Testis (tissue), 3 donors: Measurements from ENCODE around the gene BRD9. TPM values are rescaled to one million over a fixed set of nuclear protein-coding genes. Genes with fewer than 3 reads are reported as not detected.
A peak's percentile ranks its signal among the peaks of the same experiment; 100 is the strongest.
"Not testable (repeated sequence)": the region's sequence is repeated elsewhere in the genome, so short reads cannot be mapped to it uniquely, and the experiment has no call there.

Experiments
- DNase-seq: peaks from one replicate; pipeline ENCODE4 v3.0.0-alpha.2; 2019
- H3K27ac ChIP-seq, 2 donors: fragments of 200-600 bp; sonication (generic); one replicate each; pipeline ENCODE4 v1.5.1; 2019
- H3K27me3 ChIP-seq: fragments of 200-600 bp; sonication (generic); one replicate; pipeline ENCODE4 v1.5.1; 2019
- H3K36me3 ChIP-seq: fragments of 200-600 bp; sonication (generic); one replicate; pipeline ENCODE4 v1.5.1; 2017; ENCODE audit warnings: low read depth; ENCODE audit errors: missing control alignments
- H3K4me1 ChIP-seq: fragments of 200-600 bp; sonication (generic); one replicate; pipeline ENCODE4 v1.5.1; 2019
- H3K4me3 ChIP-seq, 2 donors: fragments of 200-600 bp; sonication (generic); one replicate each; pipeline ENCODE4 v1.5.1; 2017 to 2019
- H3K9me3 ChIP-seq: fragments of 200-600 bp; sonication (generic); one replicate; pipeline ENCODE4 v1.5.1; 2017
- POLR2A ChIP-seq: fragments of 450-650 bp; IDR thresholded peaks from one replicate; pipeline ENCODE4 v1.6.1; 2017; ENCODE audit warnings: antibody characterized with exemption, mild to moderate bottlenecking, moderate library complexity
- WGBS, 2 donors: methylation state at CpG; one replicate each; pipeline ENCODE4 v1.1.5; 2018; 5-methylcytosine and 5-hydroxymethylcytosine counted together
- intact Hi-C: fragments of 100-400 bp; cut with DNase I; formaldehyde crosslinking; loops from one replicate; pipeline ENCODE4 v1.15.1; 2023; ENCODE audit warnings: low total_unique reads
- polyA plus RNA-seq: library from polyadenylated mRNA; stranded (reverse); fragments of 350-450 nt; fragmentation: Illumina TruSeq; extraction: RNeasy Lipid Tissue Mini Kit (QIAGEN cat#74804); gene quantifications from one replicate; pipeline ENCODE4 v1.2.3, GENCODE V29; 2014; ENCODE audit warnings: low read depth, low replicate concordance; ENCODE audit not compliant: insufficient read depth
- total RNA-seq, 2 donors: library from RNA; depleted of rRNA; stranded (reverse); fragments of >200 nt; gene quantifications; one replicate each; pipeline ENCODE4 v1.2.3, GENCODE V29; 2016
- TF ChIP-seq, protein P1 (sequence below), 3 experiments: fragments of 450-650 bp in 2 of 3; fragments of 200-600 bp in 1 of 3; sonication (generic) in 1 of 3; IDR thresholded peaks; one replicate each; pipeline ENCODE4 v1.5.1; 2016 to 2019; ENCODE audit warnings: antibody characterized with exemption in 3 of 3, mild to moderate bottlenecking in 2 of 3, moderate library complexity in 1 of 3

The BRD9 gene
- total and polyA plus RNA-seq, 3 donors from 2014 or later = 51.5 to 101 (median 68.6) TPM

GRCh38 chr5:921456-922435 lies 29.1 kb upstream of the BRD9 start:
- no peaks in the 10 kb centered on the region for H3K27me3 ChIP-seq
- DNase-seq = no peak
- no peak for TF ChIP-seq POLR2A
- TF ChIP-seq, protein P1, sequence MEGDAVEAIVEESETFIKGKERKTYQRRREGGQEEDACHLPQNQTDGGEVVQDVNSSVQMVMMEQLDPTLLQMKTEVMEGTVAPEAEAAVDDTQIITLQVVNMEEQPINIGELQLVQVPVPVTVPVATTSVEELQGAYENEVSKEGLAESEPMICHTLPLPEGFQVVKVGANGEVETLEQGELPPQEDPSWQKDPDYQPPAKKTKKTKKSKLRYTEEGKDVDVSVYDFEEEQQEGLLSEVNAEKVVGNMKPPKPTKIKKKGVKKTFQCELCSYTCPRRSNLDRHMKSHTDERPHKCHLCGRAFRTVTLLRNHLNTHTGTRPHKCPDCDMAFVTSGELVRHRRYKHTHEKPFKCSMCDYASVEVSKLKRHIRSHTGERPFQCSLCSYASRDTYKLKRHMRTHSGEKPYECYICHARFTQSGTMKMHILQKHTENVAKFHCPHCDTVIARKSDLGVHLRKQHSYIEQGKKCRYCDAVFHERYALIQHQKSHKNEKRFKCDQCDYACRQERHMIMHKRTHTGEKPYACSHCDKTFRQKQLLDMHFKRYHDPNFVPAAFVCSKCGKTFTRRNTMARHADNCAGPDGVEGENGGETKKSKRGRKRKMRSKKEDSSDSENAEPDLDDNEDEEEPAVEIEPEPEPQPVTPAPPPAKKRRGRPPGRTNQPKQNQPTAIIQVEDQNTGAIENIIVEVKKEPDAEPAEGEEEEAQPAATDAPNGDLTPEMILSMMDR (IDR thresholded peaks at IDR 0.05) = no peak
- H3K36me3 ChIP-seq = no peaks in the 10 kb centered on the region
- WGBS, 2 donors = 93 to 95% methylated on average over 9 of the region's 9 CpGs
- no peak overlapping the region for H3K27ac ChIP-seq
- peaks cover 4% of the 10 kb centered on the region for H3K4me1 ChIP-seq
- H3K9me3 ChIP-seq = no peaks in the 10 kb centered on the region
- no peak overlapping the region for H3K4me3 ChIP-seq
- intact Hi-C loops = no loop called here

GRCh38 chr5:920321-920720 lies 27.7 kb upstream of the BRD9 start:
- H3K9me3 ChIP-seq = no peaks in the 10 kb centered on the region
- intact Hi-C loops = no loop called here
- no peak overlapping the region for H3K4me3 ChIP-seq
- no peak for TF ChIP-seq POLR2A
- TF ChIP-seq, protein P1 (IDR thresholded peaks at IDR 0.05) = no peak
- DNase-seq = no peak
- no peaks in the 10 kb centered on the region for H3K36me3 ChIP-seq
- 92 to 96% methylated on average over 7 of the region's 7 CpGs for WGBS, 2 donors
- no peak overlapping the region for H3K27ac ChIP-seq
- no peaks in the 10 kb centered on the region for H3K27me3 ChIP-seq
- peaks cover 5% of the 10 kb centered on the region for H3K4me1 ChIP-seq

- H3K36me3 ChIP-seq = no peaks in the 10 kb centered on the region
- DNase-seq = no peak
- H3K9me3 ChIP-seq = no peaks in the 10 kb centered on the region
- H3K27me3 ChIP-seq = no peaks in the 10 kb centered on the region
- TF ChIP-seq, protein P1 (IDR thresholded peaks at IDR 0.05) = no peak
- TF ChIP-seq POLR2A = no peak
- H3K4me3 ChIP-seq = no peak overlapping the region
- intact Hi-C loops = no loop called here
- 90 to 92% methylated on average over 9 of the region's 9 CpGs for WGBS, 2 donors
- H3K4me1 ChIP-seq = peaks cover 5% of the 10 kb centered on the region
- H3K27ac ChIP-seq = no peak overlapping the region
These were observed 26.9 kb upstream of the BRD9 start for GRCh38 chr5:919356-920000.

- H3K4me3 ChIP-seq, intact Hi-C loops, H3K4me1 ChIP-seq, H3K9me3 ChIP-seq, H3K27ac ChIP-seq, H3K27me3 ChIP-seq, H3K36me3 ChIP-seq: not testable (repeated sequence)
- peak; percentile 10 for DNase-seq
- 81 to 88% methylated on average over 5 of the region's 5 CpGs for WGBS, 2 donors
These were observed 26.1 kb upstream of the BRD9 start for GRCh38 chr5:918717-919116.

DNA sequence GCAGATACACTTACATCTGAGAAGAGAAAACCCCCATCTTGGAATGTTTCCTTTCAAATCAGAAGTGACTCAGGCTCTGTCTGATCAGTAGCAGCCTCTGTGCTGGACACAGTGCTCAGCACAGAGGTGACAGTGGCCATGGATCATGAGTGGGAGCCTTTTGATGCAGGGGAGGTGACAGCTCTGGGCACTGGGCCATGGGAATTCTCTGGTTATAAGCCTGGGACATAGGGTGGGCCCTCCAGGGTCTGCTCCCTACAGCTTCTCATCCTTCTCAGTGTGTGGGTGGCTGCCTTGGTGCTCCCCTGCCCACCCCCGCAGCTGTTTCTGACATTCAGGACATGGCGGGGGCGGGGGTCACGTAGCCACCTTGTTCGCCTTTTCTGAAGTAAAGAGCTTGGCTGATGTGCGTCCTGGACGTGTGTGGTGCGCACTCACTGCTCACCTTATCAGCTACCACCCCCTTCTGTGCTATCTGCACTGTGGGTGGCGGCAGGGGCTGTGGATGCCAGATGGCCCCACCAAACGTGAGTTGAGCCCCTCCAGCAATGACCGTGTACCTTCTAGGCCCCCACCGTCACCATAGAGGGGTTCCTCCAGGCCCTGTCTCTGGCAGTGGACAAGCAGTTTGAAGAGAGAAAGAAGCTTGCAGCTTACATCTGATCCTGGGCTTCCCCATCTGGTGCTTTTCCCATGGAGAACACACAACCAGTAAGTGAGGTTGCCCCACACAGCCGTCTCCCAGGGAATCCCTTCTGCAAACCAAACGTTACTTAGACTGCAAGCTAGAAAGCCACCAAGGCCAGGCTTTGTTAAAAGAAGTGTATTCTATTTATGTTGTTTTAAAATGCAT lies 24.1 kb upstream of the BRD9 start:
- no peaks in the 10 kb centered on the region for H3K27me3 ChIP-seq
- peak; percentile 65 for DNase-seq
- H3K27ac ChIP-seq = no peak overlapping the region
- no peaks in the 10 kb centered on the region for H3K9me3 ChIP-seq
- WGBS, 2 donors = 61 to 77% methylated on average over 12 to 14 of the region's 14 CpGs
- TF ChIP-seq, protein P1 (IDR thresholded peaks at IDR 0.05) = no peak
- TF ChIP-seq POLR2A = no peak
- peaks cover 5% of the 10 kb centered on the region for H3K4me1 ChIP-seq
- intact Hi-C loops = no loop called here
- no peaks in the 10 kb centered on the region for H3K36me3 ChIP-seq
- H3K4me3 ChIP-seq = no peak overlapping the region
